Activated naive CD8-positive, alpha-beta T cell treated with anti-CD3 and anti-CD28 coated beads, Interleukin-2, amount 50 U/mL, for 16 hours (primary cell): ENCODE measurements around the gene ACSM6.
"Not testable (repeated sequence)": the region's sequence is repeated elsewhere in the genome, so short reads cannot be mapped to it uniquely, and the experiment has no call there.

Source experiments
- DNase-seq: peaks from one replicate; pipeline ENCODE4 v3.0.0-alpha.2; 2020; ENCODE audit warnings: low read depth, low spot score

The ACSM6 gene, protein sequence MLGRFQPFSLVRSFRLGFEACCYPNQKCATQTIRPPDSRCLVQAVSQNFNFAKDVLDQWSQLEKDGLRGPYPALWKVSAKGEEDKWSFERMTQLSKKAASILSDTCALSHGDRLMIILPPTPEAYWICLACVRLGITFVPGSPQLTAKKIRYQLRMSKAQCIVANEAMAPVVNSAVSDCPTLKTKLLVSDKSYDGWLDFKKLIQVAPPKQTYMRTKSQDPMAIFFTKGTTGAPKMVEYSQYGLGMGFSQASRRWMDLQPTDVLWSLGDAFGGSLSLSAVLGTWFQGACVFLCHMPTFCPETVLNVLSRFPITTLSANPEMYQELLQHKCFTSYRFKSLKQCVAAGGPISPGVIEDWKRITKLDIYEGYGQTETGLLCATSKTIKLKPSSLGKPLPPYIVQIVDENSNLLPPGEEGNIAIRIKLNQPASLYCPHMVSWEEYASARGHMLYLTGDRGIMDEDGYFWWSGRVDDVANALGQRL

DNA sequence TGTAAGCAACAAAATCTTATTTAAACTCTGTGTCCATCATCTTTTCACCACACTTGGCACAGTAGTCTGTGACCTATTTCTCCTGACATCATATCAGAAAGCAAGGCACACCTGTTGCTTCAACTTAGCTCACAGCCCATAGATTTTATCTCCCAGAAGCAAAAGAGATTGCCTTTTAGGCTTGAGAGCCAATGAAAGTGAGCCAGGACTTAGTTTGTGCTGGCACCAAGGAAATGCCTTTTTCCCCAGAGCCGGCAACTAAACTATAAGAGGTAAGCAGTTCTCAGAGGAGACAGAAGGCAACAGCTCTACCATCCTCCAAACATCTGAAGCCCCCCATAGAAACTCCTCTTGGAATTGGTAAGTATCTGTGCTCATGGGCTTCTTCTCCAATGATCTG lies at the start of gene ACSM6:
Gene ACSM6 (plus strand): TSS at position 295 of the 400 bp plus-strand sequence. CDS start 248 bp downstream, outside the sequence.
- no peak for DNase-seq

DNA sequence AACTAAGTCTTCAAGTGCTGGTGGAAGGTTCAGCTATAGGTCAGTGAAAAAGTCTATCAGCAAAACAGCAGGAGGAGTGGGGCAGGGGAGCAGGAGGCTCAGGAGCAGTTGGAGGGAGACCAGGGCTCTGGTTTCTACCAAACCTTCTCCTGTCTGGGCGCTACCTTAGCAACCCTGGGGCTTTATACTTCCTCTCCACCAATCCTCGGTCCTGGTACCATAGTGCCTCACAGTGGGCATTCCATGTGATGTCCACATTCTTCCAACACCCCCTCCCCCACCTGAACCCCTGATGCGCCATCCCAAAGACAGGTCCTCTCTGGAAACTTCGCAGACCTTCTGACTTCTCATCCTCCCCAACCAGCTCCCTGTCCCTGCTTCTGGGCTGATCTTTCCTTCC lies 25.3 kb upstream of the ACSM6 start:
- DNase-seq, result no peak

DNA sequence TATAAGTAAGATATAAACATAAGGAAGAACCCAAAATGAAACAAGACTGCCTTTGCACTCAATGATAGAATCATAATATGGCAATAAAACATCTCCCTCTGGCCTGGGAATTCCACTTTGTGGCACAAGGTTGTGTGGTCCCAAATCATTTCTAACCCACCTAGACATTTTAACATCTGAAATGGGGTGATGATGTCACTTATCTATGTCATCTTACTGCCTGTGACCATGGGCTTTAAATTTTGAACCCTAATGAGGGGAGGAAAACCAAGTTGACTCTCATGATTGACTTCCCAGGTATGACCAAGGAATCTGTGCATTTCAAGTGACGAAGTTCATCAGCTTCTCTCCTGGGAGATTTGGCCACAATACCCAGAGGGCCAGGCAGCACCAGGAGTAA lies 24.5 kb upstream of the ACSM6 start:
- DNase-seq, result no peak

DNA sequence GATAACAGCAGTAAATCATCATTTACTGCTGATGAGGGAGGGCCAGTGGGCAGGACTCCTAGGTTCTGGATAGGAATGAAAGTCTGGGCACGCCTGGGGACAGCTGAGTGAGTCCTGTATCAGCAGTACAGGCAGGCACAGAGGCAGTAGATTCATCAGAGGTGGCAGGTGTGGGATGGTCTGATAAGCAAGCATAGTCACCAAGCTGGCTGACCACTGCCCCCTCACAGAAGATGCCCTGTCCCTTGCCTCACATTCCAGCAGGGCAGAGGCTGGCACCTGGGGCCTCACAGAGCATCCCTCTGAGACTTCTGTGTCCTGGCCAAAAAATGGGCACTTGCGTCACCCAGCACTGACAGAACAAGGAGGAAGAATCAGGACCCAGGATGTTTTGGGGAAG lies 23.2 kb upstream of the ACSM6 start:
- no peak for DNase-seq

DNA sequence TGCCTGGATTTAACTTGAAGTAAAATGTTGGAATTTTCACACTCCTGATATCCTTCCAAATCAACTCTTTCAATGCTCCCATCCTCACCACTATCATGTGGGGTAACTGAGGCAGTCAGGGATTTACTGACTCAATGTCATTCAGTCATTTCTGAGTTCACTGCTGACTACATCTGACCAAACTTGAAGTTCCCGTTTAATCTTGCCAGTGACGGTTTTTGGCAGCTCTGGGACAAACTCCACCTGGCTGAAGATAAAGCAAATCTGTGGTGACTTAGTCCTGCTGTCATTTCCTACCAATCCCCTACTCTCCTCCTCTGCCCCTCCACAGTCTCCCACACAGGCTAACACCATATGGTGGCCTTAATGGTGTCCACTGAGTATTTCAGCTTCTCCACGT lies 22.7 kb upstream of the ACSM6 start:
- DNase-seq, result no peak

DNA sequence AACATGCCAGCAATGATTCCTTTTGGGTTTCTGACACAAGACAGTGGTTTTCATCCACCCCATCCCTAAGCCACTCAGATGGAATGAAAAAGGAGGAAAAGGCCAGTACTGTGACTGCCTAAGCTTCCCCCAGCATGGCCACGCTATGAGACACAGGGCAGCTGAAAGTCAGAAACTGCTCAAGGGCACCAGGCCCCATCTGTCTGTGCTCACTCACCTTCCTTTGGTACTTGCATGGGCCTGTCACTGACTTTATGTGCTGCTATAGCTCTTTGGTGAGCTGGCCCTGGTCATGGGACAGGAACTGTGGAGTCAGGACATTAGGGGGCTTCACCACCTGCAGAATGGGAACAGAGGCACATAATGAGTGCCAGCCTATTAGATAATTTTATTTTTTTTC lies 21.2 kb upstream of the ACSM6 start:
- no peak for DNase-seq

DNA sequence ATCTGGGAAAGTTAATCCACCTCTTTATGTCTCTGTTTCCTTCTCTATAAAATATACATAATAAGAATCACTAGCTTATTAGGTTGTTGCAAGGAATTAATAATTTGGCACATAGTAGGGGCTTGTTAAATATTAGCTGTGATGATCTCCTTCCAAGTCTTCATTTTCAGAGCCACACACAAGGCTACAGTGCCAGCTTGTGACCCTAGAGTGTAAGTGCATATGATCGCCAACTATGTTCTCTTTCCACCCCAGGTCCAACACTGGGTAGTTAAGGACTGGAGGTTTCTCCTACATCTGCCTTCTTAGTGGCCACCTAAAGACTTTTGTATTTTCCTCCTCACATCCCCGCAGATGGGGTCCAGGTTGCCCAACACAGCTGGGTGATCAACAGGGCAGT lies 17.9 kb upstream of the ACSM6 start:
- DNase-seq, result no peak

DNA sequence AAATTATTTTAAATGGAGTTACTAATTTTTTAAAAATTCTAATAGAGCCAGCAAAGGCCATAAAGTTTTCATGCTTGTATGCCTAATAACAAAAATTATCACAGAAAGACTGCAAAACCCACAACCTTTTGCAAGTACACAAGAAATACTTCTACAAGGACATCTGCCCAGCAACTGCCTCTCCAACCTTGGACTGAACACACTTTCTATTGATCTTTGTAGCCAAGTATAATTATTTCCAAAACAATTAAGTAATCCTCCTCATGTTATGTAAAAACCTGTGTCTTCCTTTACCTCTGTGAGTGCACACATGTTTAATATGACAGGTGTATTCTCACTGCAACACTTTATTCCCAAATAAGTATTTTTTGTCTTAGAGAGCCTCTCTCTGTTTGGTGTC lies 16.6 kb upstream of the ACSM6 start:
- no peak for DNase-seq

DNA sequence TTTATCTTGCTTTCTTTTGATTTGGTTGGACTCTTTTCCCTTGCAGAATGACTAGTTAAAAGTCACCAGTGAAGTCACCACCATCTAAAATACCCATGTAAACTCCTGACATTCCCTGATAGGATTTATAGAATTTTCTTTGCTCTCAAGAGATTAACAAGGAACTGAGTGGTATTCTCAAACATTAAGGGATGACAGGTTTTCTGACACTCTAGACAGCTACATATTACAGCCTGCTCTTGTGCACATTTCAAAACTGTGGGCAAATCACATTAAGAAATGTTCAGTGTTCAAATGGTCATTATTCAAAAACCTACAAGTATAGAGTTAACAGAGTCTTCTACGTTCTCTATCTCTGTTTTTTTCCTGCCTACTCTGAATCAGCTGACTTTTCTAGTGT lies 15.8 kb upstream of the ACSM6 start:
- no peak for DNase-seq

DNA sequence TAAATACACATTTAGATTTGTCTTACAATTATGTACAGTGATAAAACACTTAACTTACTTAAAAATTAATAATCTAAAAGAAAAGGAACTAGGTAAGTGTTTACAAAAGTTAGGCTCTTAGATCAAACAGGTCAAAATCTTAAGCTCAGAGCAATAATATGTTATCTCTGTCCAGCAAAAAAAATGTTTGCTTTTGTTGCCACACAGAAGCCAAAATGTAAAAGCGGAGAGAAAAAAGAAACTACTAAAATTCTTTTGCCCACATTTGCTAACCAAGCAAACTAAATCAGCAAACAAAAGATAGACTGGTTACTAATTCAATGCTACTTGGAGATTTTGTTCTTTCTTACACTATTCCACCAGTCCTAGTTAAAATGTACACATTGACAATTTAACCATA lies 15.2 kb upstream of the ACSM6 start:
- DNase-seq, result no peak

DNA sequence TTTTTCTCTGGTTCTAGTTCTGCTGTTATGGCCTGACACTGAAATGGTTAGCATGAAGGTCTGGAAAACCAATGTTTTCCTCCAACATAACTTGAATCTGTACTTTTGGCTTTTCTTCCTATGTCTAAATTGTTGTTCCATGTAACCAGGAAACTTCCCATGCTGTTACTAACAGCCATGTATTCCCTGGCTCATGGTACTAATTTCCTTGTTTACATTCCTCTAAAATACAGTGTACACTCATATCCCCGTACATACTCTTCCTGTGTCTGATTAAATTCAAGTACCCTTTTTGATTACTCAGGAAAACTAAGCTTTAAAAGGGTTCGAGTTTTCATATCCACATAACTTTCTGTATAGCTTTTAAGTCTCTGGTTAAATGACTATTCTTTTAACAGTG lies 12.3 kb upstream of the ACSM6 start:
- no peak for DNase-seq

DNA sequence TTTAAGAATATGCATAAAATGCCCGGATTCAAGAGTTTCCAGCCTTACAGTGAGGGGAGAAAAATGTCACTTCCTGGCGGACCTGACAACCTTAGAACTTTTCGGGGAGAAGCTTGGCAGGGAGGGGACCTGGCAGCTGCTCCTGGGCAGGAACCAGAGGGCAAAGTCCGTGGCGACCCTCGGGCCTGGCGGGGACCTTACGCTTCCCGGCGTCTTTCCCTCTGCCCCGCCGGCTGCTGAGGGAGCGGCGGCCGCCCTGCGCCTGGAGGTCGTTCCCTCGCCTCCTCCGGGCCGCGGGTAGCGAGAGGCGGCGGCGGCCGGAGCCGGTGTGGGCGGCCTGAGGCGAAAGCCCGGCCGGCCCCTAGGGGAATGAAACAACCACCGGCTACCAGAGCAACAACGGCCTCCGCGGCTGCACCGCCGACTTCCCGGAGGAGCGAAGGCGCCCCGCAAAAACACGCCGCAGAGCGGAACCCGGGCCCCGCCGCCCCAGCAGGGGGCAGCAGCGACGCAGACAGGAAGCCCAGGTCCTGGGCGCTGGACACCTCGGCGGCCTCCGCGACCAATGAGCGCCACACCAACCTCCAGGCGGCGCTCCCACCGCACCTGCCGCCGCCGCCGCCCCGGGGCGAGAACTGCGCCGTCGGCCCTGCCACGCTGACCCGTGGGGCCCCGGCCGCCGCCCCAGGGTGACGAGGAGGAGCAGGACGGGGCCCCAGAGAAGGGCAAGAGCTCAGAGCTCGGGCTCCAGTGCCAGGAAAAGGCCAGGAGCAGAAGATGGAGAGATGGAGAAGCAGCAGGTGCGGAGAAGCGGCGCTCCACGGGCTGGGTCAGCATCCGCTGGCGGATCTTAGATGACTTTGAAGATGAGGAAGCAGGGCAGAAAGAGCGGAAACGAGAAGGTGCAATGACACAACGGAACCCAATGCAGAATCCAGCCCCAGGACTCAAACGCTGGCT lies 10.5 kb upstream of the ACSM6 start:
- peak; percentile 29 for DNase-seq

DNA sequence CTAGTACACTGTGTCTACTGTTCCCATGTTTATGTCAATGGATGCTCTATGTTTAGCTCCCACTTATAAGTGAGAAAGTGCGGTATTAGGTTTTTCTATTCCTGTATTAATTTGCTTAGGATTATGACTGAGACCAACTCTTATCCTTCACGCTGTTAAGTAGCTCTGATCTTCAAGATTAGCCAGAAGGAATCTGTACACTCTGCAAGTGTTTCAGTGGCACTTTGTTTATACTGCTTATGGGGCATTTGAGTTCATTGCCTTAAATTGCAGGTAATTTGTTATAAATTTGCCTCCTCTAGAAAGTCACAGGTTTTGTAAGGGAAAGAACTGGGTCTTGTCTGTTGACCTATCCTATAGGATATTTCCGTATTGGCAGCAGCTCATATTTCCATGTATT lies 6.4 kb upstream of the ACSM6 start:
- DNase-seq, result no peak

DNA sequence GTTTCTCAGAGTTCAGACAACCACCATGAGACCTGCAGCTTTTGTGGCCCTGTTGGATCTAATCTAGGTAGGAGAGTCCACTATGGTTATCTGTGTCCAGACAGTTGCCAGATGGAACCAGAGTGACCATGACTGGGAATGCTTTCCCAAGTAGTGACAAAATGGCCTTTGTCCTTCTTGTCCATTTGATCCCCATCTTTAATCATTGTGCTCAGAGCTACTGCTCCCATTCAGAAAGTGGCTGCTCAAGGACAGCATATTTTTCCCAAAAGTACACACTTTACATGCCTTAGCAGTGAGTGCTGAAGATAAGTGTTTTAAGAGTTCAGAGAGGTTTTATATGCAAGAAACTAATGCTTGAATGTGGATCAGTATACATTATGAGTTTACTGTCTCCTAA lies 5.4 kb upstream of the ACSM6 start:
- no peak for DNase-seq

DNA sequence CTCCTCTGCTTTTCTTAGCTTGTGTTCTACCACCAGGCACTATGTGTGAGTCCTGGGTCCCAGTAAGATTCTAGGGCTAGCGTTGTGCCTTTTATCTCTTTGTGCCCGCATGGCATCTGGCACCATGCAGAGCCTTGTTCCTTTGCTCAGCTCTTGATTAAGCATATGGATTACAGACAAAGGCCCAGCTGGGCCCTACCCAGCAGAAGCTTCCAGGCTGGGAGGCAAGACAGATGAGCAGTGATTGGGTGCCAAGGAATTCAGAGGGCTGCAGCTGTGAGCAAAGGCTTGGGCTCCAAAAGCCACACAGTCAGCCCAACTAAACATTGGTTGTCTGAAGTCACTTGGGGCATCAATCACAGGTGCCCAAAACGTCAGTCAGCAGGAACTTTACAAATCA lies 2.0 kb downstream of the ACSM6 start:
- no peak for DNase-seq

DNA sequence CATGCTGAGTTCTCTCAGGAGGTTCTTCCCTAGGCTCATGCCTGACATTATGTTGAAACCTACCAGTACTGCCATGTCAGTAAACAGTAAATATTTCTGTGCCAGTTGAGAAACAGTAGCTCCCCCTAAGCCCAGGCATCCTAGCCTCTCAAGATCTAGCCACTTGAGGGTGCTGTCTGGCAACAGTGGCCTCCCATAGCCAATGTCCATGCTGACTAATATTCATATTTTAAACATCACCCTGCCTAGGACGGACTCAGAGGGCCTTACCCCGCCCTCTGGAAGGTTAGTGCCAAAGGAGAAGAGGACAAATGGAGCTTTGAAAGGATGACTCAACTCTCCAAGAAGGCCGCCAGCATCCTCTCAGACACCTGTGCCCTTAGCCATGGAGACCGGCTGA lies 7.7 kb downstream of the ACSM6 start:
- DNase-seq, result no peak

DNA sequence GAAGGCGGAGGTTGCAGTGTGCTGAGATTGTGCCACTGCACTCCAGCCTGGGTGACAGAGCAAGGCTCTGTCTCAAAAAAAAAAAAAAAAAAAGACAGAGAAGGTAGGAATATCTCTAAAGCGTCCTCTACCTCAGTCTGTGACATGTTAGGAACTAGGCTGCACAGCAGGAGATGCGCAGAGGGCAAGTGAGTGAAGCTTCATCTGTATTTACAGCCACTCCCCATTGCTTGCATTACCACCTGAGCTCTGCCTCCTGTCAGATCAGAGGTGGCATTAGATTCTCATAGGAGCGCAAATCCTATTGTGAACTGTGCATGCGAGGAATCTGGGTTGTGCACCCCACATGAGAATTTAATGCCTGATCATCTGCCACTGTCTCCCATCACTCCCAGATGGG lies 8.8 kb downstream of the ACSM6 start:
- DNase-seq, result not testable (repeated sequence)

DNA sequence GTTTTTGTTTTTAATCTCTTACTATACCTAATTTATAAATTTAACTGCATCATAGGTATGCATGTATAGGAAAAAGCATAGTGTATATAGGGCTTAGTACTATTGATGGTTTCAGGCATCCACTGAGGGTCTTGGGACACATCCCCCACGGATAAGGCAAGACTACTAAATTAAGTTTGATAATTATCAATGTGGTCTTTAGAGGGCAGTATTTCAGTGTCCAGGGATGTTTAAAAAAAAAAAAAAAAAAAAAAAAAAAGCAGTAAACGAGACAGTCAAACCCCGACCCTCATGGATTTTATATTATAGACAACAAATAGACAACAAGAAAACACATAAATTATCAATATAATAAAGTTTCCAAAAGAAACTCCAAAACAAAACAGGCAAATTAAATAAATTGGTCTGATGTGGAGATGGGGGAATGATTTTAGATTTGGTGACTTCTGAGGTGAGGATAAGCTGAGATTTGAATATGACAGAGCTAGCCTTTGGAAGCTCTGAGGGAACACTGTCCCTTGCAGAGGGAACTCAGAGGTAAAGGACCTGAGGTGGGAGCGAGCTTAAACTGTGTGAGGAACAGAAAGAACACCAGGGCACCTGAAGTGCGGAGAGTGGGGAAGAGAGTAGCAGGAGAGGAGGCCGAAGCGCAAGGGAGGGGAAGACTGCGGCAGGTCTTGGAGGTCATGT lies 14.8 kb downstream of the ACSM6 start:
- no peak for DNase-seq

DNA sequence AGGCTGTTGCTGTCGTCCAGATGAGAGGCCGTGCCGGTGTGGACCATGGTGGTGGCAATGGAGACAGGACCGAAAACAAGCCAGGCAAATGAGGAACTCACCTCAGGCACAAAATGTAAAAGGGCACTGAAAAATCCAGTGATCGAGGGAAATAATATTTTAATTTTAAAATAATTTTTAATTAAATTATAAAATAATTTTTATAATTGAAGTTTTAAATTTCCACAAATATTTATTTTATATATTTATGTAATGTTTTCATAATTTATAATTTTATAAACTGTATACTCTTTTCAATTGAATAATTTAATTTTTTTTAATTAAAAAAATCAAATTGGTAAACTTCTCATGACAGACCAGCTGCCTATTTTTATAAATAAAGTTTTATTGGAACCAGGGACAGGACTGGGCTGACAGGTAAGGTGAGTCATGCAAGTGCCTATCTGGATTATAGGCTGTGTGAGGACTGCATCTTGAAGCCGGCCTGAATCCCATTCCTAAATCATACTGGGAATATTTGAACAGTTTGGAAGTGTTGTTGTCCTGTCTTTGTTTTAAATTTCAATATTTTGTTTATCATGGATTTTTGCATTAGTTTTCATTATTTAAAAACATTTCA lies 15.6 kb downstream of the ACSM6 start:
- no peak for DNase-seq

DNA sequence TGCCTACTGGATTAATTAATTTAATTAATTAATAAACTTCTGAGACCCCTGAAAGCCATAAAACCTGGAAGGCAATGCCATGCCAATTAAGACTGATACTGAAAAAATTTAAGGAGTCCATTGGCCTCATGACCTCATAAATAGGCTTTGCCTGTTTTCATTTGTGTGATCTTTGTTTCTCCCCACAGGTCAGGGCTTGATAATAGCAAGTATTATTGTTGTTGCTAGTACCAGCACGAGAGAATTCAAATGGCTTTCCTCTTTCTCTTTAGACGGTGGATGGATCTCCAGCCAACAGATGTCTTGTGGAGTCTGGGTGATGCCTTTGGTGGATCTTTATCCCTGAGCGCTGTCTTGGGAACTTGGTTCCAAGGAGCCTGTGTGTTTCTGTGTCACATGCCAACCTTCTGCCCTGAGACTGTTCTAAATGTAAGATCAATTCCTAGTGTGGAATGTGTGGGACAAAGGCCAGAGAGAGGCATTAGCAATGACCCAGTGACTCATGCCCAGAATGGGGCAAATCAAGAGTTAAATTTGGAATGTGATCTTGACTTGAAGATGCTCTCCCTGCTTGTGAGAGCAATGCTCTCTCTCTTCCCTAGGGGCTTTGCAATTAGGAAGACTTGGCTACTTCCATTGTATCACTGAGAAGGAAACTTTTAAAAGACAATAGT lies 17.7 kb downstream of the ACSM6 start:
- DNase-seq, result no peak

DNA sequence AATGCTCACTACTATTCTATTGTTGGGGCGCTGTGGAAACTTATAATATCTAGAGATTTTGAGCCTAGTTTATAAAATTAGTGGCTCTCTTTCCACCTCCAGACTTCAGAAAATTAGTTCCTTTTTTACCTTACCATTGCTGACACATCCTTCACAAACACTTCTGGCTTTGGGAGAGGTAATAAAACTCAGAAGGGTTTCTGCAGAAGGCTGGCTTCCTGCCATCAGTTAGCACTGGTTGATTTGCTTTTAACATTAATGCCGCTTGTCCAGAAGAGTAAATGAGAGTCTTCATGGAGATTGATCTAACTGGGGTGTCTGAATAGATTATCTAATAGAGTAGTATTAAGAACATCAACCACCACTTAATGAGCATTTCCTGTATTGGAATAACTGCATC lies 20.3 kb downstream of the ACSM6 start:
- no peak for DNase-seq
